OCI-LY7 (cell line): ENCODE measurements around the gene PRMT9.

Experiments used
- CTCF ChIP-seq: fragments of 200-600 bp; sonication (generic); conservative IDR thresholded peaks from 2 replicates; pipeline ENCODE4 v1.5.1; 2014; ENCODE audit warnings: mild to moderate bottlenecking, antibody characterized with exemption, low read length, moderate library complexity, mixed read lengths
- EZH2phosphoT487 ChIP-seq: fragments of 200-600 bp; sonication (generic); IDR thresholded peaks from 2 replicates; pipeline ENCODE4 v1.6.1; 2018; ENCODE audit warnings: low read depth, borderline replicate concordance, mild to moderate bottlenecking, mixed run types, antibody characterized with exemption, low read length, moderate library complexity, mixed read lengths

- TF ChIP-seq CTCF (no peak), EZH2phosphoT487 (no peak)
These were observed 73.3 kb downstream of the PRMT9 start for GRCh38 chr4:147610686-147611085.
